Trophoblast cell (in vitro differentiated cells and primary cell): ENCODE data around the gene MAP2K4.

Experiments used
- DNase-seq, 2 donors: peaks; one replicate each; pipeline ENCODE4 v3.0.0-alpha.2; 2016
- H2AFZ ChIP-seq: 2 replicates; pipeline ENCODE4 v1.6.1; 2013; ENCODE audit warnings: low read length, moderate library complexity, mild to moderate bottlenecking; ENCODE audit not compliant: insufficient read depth, poor library complexity
- H2AK5ac ChIP-seq: 2 replicates; pipeline ENCODE4 v1.6.1; 2013; ENCODE audit warnings: mild to moderate bottlenecking, low read length
- H2BK120ac ChIP-seq: 2 replicates; pipeline ENCODE4 v1.6.1; 2013; ENCODE audit warnings: low read length, mild to moderate bottlenecking, moderate library complexity; ENCODE audit not compliant: insufficient read depth, poor library complexity
- H2BK12ac ChIP-seq: 2 replicates; pipeline ENCODE4 v1.6.1; 2013; ENCODE audit warnings: mild to moderate bottlenecking, low read length, moderate library complexity
- H2BK5ac ChIP-seq: 2 replicates; pipeline ENCODE4 v1.6.1; 2013; ENCODE audit warnings: low read length, low read depth, moderate library complexity, mild to moderate bottlenecking; ENCODE audit not compliant: poor library complexity
- H3K14ac ChIP-seq: 2 replicates; pipeline ENCODE4 v1.6.1; 2013; ENCODE audit warnings: mild to moderate bottlenecking, low read length
- H3K18ac ChIP-seq: 2 replicates; pipeline ENCODE4 v1.6.1; 2013; ENCODE audit warnings: mild to moderate bottlenecking, low read length
- H3K23ac ChIP-seq: 2 replicates; pipeline ENCODE4 v1.6.1; 2013; ENCODE audit warnings: low read length
- H3K27ac ChIP-seq: 2 replicates; pipeline ENCODE4 v1.5.1; 2013; ENCODE audit warnings: low read depth, mild to moderate bottlenecking, inconsistent platforms, low read length, moderate library complexity
- H3K27me3 ChIP-seq: 2 replicates; pipeline ENCODE4 v1.6.1; 2013; ENCODE audit warnings: inconsistent platforms, mild to moderate bottlenecking, low read length, moderate library complexity; ENCODE audit not compliant: insufficient read depth
- H3K36me3 ChIP-seq, 2 experiments: 1 replicate in 1 of 2; 2 replicates in 1 of 2; pipeline ENCODE4 v1.6.1; 2013; ENCODE audit warnings: low read length in 2 of 2, mild to moderate bottlenecking in 2 of 2, moderate library complexity in 1 of 2; ENCODE audit not compliant: insufficient read depth in 2 of 2, control insufficient read depth in 1 of 2
- H3K4ac ChIP-seq: 2 replicates; pipeline ENCODE4 v1.6.1; 2013; ENCODE audit warnings: low read depth, mild to moderate bottlenecking, low read length, moderate library complexity
- H3K4me1 ChIP-seq, 2 experiments: 1 replicate in 1 of 2; 2 replicates in 1 of 2; pipeline ENCODE4 v1.6.1; 2013; ENCODE audit warnings: low read length in 2 of 2, mild to moderate bottlenecking in 2 of 2, moderate library complexity in 1 of 2; ENCODE audit not compliant: insufficient read depth in 2 of 2, control insufficient read depth in 1 of 2
- H3K4me2 ChIP-seq: 2 replicates; pipeline ENCODE4 v1.6.1; 2013; ENCODE audit warnings: inconsistent platforms, mild to moderate bottlenecking, low read length, moderate library complexity
- H3K4me3 ChIP-seq: 2 replicates; pipeline ENCODE4 v1.5.1; 2013; ENCODE audit warnings: mild to moderate bottlenecking, low read depth, low read length, inconsistent platforms
- H3K79me1 ChIP-seq: one replicate; pipeline ENCODE4 v1.6.1; 2013; ENCODE audit warnings: low read length
- H3K79me2 ChIP-seq: 2 replicates; pipeline ENCODE4 v1.6.1; 2013; ENCODE audit warnings: low read length, mild to moderate bottlenecking; ENCODE audit not compliant: control insufficient read depth, insufficient read depth, poor library complexity
- H3K9ac ChIP-seq: 2 replicates; pipeline ENCODE4 v1.6.1; 2013; ENCODE audit warnings: mild to moderate bottlenecking, low read length
- H3K9me3 ChIP-seq: 2 replicates; pipeline ENCODE4 v1.6.1; 2013; ENCODE audit warnings: low read depth, mild to moderate bottlenecking, control low read depth, inconsistent platforms, low read length; ENCODE audit not compliant: insufficient read depth
- H4K12ac ChIP-seq: 2 replicates; pipeline ENCODE4 v1.6.1; 2013; ENCODE audit warnings: low read depth, mild to moderate bottlenecking, low read length, moderate library complexity
- H4K8ac ChIP-seq: 2 replicates; pipeline ENCODE4 v1.6.1; 2013; ENCODE audit warnings: low read depth, mild to moderate bottlenecking, low read length, moderate library complexity
- H4K91ac ChIP-seq: one replicate; pipeline ENCODE4 v1.6.1; 2013; ENCODE audit warnings: low read depth, mild to moderate bottlenecking, low read length, moderate library complexity
- WGBS: extraction: QIAGEN DNeasy Blood & Tissue Kit; methylation state at CpG from one replicate; pipeline ENCODE4 v1.1.7; 2013; ENCODE audit warnings: missing lambda C conversion rate; ENCODE audit not compliant: insufficient read length, insufficient coverage; ENCODE audit errors: extremely low coverage; 5-methylcytosine and 5-hydroxymethylcytosine counted together

MAP2K4 gene

GRCh38 chr17:12122075-12122474 is 101.4 kb downstream of the MAP2K4 start:
- H4K12ac ChIP-seq: no peak overlapping the region
- no peak overlapping the region for H3K27ac ChIP-seq
- no peak overlapping the region for H3K9ac ChIP-seq
- H3K27me3 ChIP-seq: no peaks in the 10 kb centered on the region
- no peak overlapping the region for H4K91ac ChIP-seq
- H3K36me3 ChIP-seq: peaks cover 2 to 16% of the 10 kb centered on the region in 2 experiments
- no peak overlapping the region for H3K23ac ChIP-seq
- no peak for DNase-seq
- H4K8ac ChIP-seq: no peak overlapping the region
- H2AK5ac ChIP-seq: no peak overlapping the region
- H3K18ac ChIP-seq: no peak overlapping the region
- no peaks in the 10 kb centered on the region for H3K79me1 ChIP-seq
- H2AFZ ChIP-seq: no peak overlapping the region
- no peak overlapping the region for H3K4ac ChIP-seq
- WGBS: no CpG with 5 or more reads among the region's 6 CpGs
- no peak overlapping the region for H3K14ac ChIP-seq
- H3K4me1 ChIP-seq: no peaks in the 10 kb centered on the region
- no peak overlapping the region for H2BK12ac ChIP-seq
- no peaks in the 10 kb centered on the region for H3K9me3 ChIP-seq
- no peak overlapping the region for H3K4me2 ChIP-seq
- H3K4me3 ChIP-seq: no peak overlapping the region
- no peak overlapping the region for H2BK120ac ChIP-seq
- H3K79me2 ChIP-seq: no peaks in the 10 kb centered on the region
- no peak overlapping the region for H2BK5ac ChIP-seq

DNA sequence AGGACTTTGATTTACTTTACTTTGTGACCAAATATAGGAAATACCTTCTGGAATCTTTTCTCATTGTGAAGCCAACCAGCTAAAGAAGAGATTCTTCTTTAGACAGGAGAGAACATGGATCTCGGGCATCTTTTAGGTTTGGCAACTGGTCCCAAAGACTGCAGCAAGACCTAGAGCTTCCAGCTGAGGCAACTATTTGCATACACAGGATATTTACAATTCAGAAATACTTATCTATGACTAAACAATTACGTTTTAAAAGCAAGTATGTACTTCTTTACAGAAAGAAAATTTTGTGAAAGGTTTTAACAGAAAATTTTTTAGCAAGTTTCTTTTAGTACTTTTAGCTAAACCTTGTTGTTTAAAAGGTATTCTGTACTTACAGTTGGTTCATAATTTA is 106.5 kb downstream of the MAP2K4 start:
- peaks cover 0 to 16% of the 10 kb centered on the region in 2 experiments for H3K36me3 ChIP-seq

GRCh38 chr17:12127667-12128066 is 107.0 kb downstream of the MAP2K4 start:
- no peak overlapping the region for H3K18ac ChIP-seq
- no peak overlapping the region for H3K27ac ChIP-seq
- no peak for DNase-seq
- no peak overlapping the region for H2BK12ac ChIP-seq
- H3K27me3 ChIP-seq: no peaks in the 10 kb centered on the region
- H3K79me1 ChIP-seq: no peaks in the 10 kb centered on the region
- H3K79me2 ChIP-seq: no peaks in the 10 kb centered on the region
- no peak overlapping the region for H4K8ac ChIP-seq
- H3K36me3 ChIP-seq: peaks cover 0 to 16% of the 10 kb centered on the region in 2 experiments
- no peak overlapping the region for H3K14ac ChIP-seq
- H3K4me1 ChIP-seq: no peaks in the 10 kb centered on the region
- no peak overlapping the region for H3K9ac ChIP-seq
- H3K4me2 ChIP-seq: no peak overlapping the region
- H2BK120ac ChIP-seq: no peak overlapping the region
- no peak overlapping the region for H3K4me3 ChIP-seq
- no peak overlapping the region for H4K12ac ChIP-seq
- no peak overlapping the region for H3K4ac ChIP-seq
- no CpG with 5 or more reads among the region's 2 CpGs for WGBS
- no peak overlapping the region for H4K91ac ChIP-seq
- no peak overlapping the region for H3K23ac ChIP-seq
- H3K9me3 ChIP-seq: no peaks in the 10 kb centered on the region
- no peak overlapping the region for H2AK5ac ChIP-seq
- H2BK5ac ChIP-seq: no peak overlapping the region
- H2AFZ ChIP-seq: no peak overlapping the region

More for the DNA sequence above, 106.5 kb downstream of the MAP2K4 start:
- Histone ChIP-seq H2BK12ac (no peak overlapping the region), H3K4ac (no peak overlapping the region), H2BK120ac (no peak overlapping the region), H2AK5ac (no peak overlapping the region), H4K91ac (no peak overlapping the region), H3K23ac (no peak overlapping the region), H4K8ac (no peak overlapping the region), H3K27me3 (no peaks in the 10 kb centered on the region), H3K4me2 (no peak overlapping the region), H4K12ac (no peak overlapping the region), H3K4me3 (no peak overlapping the region), H3K18ac (no peak overlapping the region), H3K4me1 (no peaks in the 10 kb centered on the region), H2AFZ (no peak overlapping the region), H3K9ac (no peak overlapping the region), H3K79me2 (no peaks in the 10 kb centered on the region), H3K79me1 (no peaks in the 10 kb centered on the region), H2BK5ac (no peak overlapping the region), H3K9me3 (no peaks in the 10 kb centered on the region), H3K27ac (no peak overlapping the region), H3K14ac (no peak overlapping the region)
- DNase-seq: peak in 1 of 2 donors; percentile 8
- no CpG with 5 or more reads among the region's 2 CpGs for WGBS

- no CpG with 5 or more reads among the region's 7 CpGs for WGBS
- no peak overlapping the region for H3K18ac ChIP-seq
- no peak overlapping the region for H3K9ac ChIP-seq
- no peak overlapping the region for H3K14ac ChIP-seq
- no peaks in the 10 kb centered on the region for H3K9me3 ChIP-seq
- H3K4me3 ChIP-seq: no peak overlapping the region
- no peak overlapping the region for H3K4ac ChIP-seq
- H4K8ac ChIP-seq: no peak overlapping the region
- no peak overlapping the region for H4K91ac ChIP-seq
- H2BK12ac ChIP-seq: no peak overlapping the region
- H4K12ac ChIP-seq: no peak overlapping the region
- H3K27ac ChIP-seq: no peak overlapping the region
- peaks cover 3 to 8% of the 10 kb centered on the region in 2 experiments for H3K4me1 ChIP-seq
- no peak overlapping the region for H2BK5ac ChIP-seq
- no peak overlapping the region for H3K4me2 ChIP-seq
- no peak overlapping the region for H3K23ac ChIP-seq
- H2BK120ac ChIP-seq: no peak overlapping the region
- peaks cover 0 to 16% of the 10 kb centered on the region in 2 experiments for H3K36me3 ChIP-seq
- no peak overlapping the region for H2AK5ac ChIP-seq
- DNase-seq: no peak
- no peaks in the 10 kb centered on the region for H3K79me1 ChIP-seq
- no peaks in the 10 kb centered on the region for H3K27me3 ChIP-seq
- H3K79me2 ChIP-seq: no peaks in the 10 kb centered on the region
- H2AFZ ChIP-seq: no peak overlapping the region
These were observed 108.3 kb downstream of the MAP2K4 start for GRCh38 chr17:12128946-12129345.
